Measurements from ENCODE around the gene CACNA1G. TPM values are rescaled to one million over a fixed set of nuclear protein-coding genes. Genes with fewer than 3 reads are reported as not detected.

The CACNA1G gene
- polyA plus RNA-seq (2012; ENCODE audit: insufficient read length, low read depth) = 7.7 TPM

- TF ChIP-seq POLR2AphosphoS5 (IDR thresholded peaks at IDR 0.05; ENCODE audit: low read depth, low read length) (no peak), TAF1 (IDR thresholded peaks at IDR 0.05; ENCODE audit: borderline replicate concordance, insufficient read depth, low read length) (no peak), SIN3A (IDR thresholded peaks at IDR 0.05; ENCODE audit: borderline replicate concordance, insufficient read depth, low read length) (no peak), REST (IDR thresholded peaks at IDR 0.05; ENCODE audit: insufficient read depth in 1 of 2, low read depth in 2 of 2, low read length in 2 of 2) (no peak), FOXP2 (optimal IDR thresholded peaks at IDR 0.05; ENCODE audit: borderline replicate concordance, extremely low read depth, extremely low read length, insufficient read depth) (no peak)
Measured at GRCh38 chr17:50560185-50560824, at the start of gene CACNA1G. Gene CACNA1G (plus strand): TSS chr17:50560715. CDS start chr17:50561460, 745 bp downstream.

GRCh38 chr17:50511058-50511457 is 49.5 kb upstream of the CACNA1G start:
- TF ChIP-seq TAF1 (IDR thresholded peaks at IDR 0.05; ENCODE audit: borderline replicate concordance, insufficient read depth, low read length) = no peak

- no peak for TF ChIP-seq TAF1 (IDR thresholded peaks at IDR 0.05; ENCODE audit: borderline replicate concordance, insufficient read depth, low read length)
Measured at GRCh38 chr17:50513495-50513894, 47.0 kb upstream of the CACNA1G start.

GRCh38 chr17:50514388-50514787 is 46.1 kb upstream of the CACNA1G start:
- TF ChIP-seq POLR2AphosphoS5 (IDR thresholded peaks at IDR 0.05; ENCODE audit: low read depth, low read length) (no peak), SIN3A (IDR thresholded peaks at IDR 0.05; ENCODE audit: borderline replicate concordance, insufficient read depth, low read length) (no peak)

GRCh38 chr17:50514936-50515702 is 45.4 kb upstream of the CACNA1G start:
- TF ChIP-seq FOXP2 (optimal IDR thresholded peaks at IDR 0.05; ENCODE audit: borderline replicate concordance, extremely low read depth, extremely low read length, insufficient read depth) (no peak), REST (IDR thresholded peaks at IDR 0.05; ENCODE audit: insufficient read depth in 1 of 2, low read depth in 2 of 2, low read length in 2 of 2) (no peak), POLR2AphosphoS5 (IDR thresholded peaks at IDR 0.05; ENCODE audit: low read depth, low read length) (no peak), SIN3A (IDR thresholded peaks at IDR 0.05; ENCODE audit: borderline replicate concordance, insufficient read depth, low read length) (no peak), TAF1 (IDR thresholded peaks at IDR 0.05; ENCODE audit: borderline replicate concordance, insufficient read depth, low read length) (no peak)

- no peak for TF ChIP-seq POLR2AphosphoS5 (IDR thresholded peaks at IDR 0.05; ENCODE audit: low read depth, low read length)
- TF ChIP-seq SIN3A (IDR thresholded peaks at IDR 0.05; ENCODE audit: borderline replicate concordance, insufficient read depth, low read length) = no peak
- no peak for TF ChIP-seq REST (IDR thresholded peaks at IDR 0.05; ENCODE audit: insufficient read depth in 1 of 2, low read depth in 2 of 2, low read length in 2 of 2)
- no peak for TF ChIP-seq TAF1 (IDR thresholded peaks at IDR 0.05; ENCODE audit: borderline replicate concordance, insufficient read depth, low read length)
- no peak for TF ChIP-seq FOXP2 (optimal IDR thresholded peaks at IDR 0.05; ENCODE audit: borderline replicate concordance, extremely low read depth, extremely low read length, insufficient read depth)
Measured at GRCh38 chr17:50517011-50517410, 43.5 kb upstream of the CACNA1G start.

All from PFSK-1 (cell line).